Measurements from ENCODE around the gene SELENOV.
"Not testable (repeated sequence)": the region's sequence is repeated elsewhere in the genome, so short reads cannot be mapped to it uniquely, and the experiment has no call there.

SELENOV gene

DNA sequence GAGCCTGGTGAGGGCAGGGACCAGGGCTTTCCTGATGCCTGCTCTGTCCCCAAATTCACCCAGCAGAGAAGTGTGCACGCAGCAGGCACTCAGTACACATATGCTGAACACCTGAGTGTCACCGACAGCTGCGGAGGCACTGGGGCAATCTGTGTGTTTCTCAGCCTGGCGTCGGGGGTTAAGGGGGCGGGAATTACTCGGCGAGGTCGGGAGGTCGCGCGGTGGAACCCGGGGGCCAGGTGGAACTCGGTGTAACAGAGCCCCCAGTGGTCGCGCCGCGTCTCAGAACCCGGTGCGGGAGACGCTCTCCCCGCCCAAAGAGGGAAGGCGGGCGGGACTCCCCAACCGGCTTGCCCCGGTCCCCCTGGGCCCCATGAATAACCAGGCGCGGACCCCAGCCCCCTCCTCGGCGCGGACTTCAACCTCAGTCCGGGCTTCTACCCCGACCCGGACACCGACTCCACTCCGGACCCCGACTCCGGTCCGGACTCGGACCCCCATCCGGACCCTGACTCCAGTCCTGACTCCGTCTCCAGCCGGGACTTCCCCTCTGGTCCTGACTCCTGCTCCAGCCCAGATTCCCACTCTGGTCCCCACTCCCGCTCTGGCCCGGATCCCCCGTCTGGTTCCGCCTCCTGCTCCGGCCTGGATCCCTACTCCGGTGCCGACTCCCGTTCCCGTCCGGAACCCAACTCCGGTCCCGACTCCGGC is at the start of gene SELENOV:
TSS of gene SELENOV (plus strand) at position 300 of the 711 bp plus-strand sequence. CDS start at position 374, 74 bp downstream.
- DNase-seq: no peak

DNA sequence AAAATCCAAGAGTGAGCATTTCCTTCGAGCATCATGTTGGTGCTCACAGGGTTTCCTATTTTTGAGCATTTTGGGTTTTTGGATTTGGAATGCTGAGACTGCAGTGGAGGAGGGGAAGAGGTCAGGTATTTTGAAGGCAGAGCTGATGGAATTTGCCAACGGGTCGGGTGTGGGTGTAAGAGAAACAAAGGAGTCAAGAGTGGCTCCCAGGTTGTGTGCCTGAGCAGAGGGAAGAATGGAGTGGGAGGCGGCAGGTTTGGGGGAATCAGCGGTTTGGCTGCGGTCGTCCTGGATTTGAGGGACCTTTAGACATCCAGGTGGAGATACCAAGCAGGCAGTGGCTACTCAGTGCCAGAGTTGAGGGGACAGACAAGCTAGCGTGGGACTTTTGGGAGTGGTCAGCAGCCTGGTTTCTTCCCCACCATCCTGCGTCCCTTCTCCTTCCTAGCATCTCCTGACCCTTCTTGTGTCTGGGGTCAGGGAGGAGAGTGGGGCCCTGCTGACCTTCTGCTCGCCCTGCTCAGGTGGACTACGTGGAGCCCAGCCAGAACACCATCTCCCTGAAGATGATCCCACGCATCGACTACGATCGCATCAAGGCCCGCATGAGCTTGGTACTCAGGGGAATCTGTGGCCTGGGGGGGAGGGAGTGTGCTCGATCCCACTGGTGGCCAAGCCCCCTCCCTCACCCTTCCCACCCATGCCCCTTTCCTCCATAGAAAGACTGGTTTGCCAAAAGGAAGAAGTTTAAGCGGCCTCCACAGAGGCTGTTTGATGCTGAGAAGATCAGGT is 48.8 kb upstream of the SELENOV start:
- no peak for DNase-seq

- DNase-seq: no peak
These were observed 47.0 kb upstream of the SELENOV start for GRCh38 chr19:39467941-39468340.

GRCh38 chr19:39469036-39469435 is 45.9 kb upstream of the SELENOV start:
- no peak for DNase-seq

- DNase-seq: no peak
These were observed 45.4 kb upstream of the SELENOV start for GRCh38 chr19:39469567-39469966.

DNA sequence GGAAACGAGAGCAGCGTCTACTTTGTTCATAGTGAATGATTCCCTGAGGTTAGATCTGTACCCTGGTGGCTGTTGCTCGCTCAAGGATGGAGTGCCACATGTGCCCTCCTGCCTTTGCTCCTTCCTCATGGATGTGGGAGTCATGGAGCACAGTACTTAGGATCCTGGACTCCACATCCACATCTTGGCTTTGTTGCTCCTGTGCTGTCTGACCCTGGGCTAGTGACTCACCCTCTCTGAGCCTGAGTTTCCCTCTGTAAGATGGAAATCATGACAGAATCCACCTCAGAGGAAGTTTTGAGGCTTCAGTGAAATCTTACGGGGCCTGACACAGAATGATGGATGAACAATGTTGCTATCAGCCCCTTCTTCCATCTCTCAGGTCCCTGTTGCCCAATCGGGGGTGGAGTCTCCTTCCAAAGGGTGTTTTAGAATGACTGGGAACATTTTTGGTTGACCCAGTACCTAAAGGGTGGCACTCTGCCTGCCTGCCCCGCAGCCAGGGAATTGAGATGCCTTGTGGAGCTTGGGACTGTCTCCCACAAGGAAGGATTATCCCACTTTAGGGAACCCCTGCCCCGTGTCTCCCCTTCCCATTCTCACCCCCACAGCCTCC is 44.1 kb upstream of the SELENOV start:
- DNase-seq: no peak

DNA sequence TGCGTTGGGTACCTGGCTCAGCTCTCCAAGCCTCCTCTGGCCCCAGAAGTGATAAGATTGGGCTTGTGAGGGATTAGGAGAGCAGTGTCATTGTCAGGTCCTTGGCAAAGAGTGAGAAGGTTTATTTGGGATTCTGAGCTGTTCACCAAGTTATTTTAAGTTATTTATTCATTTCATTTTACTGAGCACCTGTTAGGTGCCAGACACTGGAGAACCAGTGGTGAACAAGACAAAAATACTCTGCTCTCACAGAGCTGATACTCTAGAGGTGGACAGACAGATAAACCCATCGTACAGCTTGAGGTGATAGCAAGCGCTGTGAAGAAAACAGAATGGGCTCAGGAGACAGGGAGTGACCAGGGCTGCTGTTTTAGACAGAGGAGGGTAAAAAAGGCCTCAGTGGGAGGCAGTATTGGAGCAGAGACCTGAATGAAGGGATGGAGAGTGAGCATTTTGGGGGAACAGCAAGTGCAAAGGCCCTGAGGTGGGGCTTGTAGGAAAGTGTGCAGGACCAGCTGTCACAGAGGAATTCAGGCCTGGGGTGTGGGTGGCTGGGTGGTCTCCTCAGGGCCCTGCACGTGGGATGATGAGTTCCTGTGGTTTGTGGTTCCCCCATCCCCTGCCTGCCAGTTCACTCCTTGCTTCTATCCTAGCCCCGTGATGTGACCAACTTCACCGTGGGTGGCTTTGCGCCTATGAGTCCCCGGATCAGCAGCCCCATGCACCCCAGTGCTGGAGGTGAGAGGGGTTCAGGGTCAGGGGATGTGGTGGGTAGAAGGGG is 43.0 kb upstream of the SELENOV start:
- no peak for DNase-seq

GRCh38 chr19:39472746-39473442 is 42.0 kb upstream of the SELENOV start:
- DNase-seq: no peak

DNA sequence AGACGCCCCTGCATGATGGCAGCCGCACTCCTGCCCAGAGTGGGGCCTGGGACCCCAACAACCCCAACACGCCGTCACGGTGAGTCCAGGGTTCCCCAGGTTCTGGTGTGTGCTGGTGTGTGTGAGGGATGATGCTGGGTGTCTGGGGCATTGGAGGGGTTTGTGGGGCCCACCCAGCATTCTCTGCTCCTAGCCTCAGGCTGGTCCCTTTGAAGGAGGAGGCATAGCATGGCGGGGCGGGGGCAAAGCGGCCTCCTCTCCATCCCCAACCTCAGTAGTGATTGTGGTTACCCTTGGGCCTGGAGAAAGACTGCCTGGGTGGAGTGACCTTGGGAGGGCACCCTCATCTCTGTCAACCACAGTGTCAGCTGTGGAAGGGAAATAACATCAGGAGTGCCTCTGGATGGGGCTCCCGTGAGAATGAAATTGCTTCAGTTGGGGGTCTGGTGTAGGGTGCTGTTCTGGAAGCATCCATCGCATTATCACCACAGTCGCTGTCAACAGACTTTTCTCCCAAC is 41.4 kb upstream of the SELENOV start:
- no peak for DNase-seq

- no peak for DNase-seq
These were observed 40.8 kb upstream of the SELENOV start for GRCh38 chr19:39474139-39474620.

- no peak for DNase-seq
These were observed 39.2 kb upstream of the SELENOV start for GRCh38 chr19:39475748-39476147.

DNA sequence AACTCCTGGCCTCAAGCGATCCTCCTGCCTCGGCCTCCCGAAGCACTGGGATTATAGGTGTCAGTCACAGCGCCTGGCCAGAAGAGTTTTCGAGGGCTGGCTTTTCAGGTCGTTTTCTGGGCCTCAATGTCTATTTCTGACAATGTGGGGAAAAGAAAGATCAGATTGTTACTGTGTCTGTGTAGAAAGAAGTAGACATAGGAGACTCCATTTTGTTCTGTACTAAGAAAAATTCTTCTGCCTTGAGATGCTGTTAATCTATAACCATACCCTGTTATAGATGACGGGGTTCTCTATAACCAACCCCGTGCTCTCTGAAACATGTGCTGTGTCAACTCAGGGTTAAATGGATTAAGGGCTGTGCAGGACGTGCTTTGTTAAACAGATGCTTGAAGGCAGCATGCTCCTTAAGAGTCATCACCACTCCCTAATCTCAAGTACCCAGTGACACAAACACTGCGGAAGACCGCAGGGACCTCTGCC is 35.6 kb upstream of the SELENOV start:
- not testable (repeated sequence) for DNase-seq

DNA sequence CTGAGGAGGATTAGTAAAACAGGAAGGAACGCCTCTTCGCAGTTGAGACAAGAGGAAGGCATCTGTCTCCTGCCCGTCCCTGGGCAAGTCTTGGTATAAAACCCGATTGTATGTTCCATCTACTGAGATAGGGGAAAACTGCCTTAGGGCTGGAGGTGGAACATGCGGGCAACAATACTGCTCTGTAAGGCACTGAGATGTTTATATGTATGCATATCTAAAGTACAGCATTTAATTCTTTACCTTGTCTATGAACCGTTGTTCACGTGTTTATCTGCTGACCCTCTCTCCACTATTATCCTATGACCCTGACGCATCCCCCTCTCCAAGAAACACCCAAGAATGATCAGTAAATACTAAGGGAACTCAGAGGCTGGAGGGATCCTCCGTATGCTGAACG is 35.0 kb upstream of the SELENOV start:
- DNase-seq: no peak

DNA sequence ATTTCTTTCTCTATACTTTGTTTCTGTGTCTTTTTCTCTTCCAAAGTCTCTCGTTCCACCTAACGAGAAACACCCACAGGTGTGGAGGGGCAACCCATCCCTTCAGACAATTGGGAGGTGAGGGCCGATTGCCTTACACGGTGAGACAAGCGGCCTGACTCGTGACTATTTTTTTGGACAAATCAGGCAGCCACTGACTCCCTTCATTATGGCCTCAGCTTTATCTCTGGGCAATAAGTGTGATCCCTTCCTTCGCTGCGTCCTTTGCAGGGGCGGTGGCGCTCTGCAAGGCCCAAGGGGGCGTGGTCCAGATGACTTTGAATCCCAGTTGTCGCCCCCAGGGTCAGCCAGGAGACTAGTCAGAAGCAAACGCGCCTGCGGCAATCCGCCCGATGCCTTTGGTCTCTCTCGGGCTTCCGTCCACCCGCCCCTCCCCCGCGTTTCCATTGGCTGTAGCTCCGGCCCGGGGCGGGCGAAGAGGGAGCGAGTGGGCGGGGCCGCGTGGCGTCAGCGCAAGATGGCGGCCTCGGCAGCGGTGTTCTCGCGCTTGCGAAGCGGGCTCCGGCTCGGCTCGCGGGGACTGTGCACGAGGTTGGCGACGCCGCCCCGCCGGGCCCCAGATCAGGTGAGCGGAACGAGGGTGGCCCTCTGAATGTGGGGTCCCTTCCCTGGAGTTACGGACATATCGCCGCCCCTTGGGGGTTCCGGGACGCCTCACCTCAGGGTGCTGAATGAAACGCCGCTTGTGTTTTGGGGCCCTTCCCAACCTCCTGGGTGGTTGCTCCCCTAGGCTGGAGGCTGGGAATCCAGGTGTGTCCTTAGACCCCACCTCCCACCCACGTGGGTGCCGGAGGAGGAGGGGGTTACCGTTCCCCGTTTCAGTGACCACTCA is 34.4 kb upstream of the SELENOV start, which contains the start of gene TIMM50:
TSS of gene TIMM50 (plus strand) at position 502 of the 892 bp plus-strand sequence. CDS start at position 518, 16 bp downstream.
- peak; percentile 68 for DNase-seq

DNA sequence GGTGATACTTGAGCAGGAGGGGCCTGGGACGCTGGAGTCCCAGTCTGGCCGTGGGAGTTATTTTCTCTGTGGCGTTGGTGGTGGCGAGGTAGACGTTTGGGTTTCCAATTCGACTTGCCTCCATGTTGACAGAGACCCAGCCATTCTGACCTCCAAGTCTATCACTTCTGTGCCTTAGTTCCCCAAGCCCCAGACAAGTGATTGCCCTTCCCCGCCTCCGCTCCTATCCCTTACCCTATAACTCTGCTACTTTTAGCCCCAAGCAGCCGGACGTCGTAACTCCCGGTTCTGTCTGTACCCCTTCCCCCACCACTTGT is 33.8 kb upstream of the SELENOV start:
- DNase-seq: no peak

DNA sequence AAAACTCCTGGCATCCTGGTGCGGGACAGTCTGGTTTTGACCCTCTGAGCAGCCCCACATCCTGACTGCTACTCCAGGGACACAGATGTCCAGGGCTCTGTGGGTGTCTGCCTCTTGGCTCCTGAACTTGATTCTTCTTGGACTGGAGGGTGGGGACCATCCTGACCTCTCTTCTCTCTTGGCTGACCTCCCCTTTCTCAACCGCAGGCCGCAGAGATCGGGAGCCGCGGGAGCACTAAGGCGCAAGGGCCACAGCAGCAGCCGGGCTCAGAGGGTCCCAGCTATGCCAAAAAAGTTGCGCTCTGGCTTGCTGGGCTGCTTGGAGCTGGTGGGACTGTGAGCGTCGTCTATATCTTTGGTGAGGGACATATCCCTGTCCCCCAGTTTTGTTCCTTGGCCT is 33.3 kb upstream of the SELENOV start:
- no peak for DNase-seq

GRCh38 chr19:39483141-39483540 is 31.8 kb upstream of the SELENOV start:
- DNase-seq: no peak

DNA sequence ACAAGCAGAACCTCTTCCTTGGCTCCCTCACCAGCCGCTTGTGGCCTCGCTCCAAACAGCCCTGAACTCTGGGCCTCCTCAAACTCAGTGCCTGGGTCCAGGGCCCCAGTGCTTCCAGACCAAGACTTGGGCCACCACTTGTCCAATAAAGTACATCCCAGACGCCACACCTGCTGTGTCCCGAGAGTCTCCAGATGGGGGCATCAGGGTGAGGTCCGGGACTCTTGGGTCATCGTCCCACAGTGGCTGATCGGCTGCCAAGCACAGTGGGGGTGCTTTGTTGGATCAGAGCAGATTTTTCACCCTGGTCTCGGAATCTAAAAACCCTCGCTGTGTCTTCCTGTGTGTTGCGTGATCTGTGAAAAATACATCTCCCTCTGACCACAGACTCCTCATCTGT is 25.2 kb upstream of the SELENOV start:
- no peak for DNase-seq

DNA sequence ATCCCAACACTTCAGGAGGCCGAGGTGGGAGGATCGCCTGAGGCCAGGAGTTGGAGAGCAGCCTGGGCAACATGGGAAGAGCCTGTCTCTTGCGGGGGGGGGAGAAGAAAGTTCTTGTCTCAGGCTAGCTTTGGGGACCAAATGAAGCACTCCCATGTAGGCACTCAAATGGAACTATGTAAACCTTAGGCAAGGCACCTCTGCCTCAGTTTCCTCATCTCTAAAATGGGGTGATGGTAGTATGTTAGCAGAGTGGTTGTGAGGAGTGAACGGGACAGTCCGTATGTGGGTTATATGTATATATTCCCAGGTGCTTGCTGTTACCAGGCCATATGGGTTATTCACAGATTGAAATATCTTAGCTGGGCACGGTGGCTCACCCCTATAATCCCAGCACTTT is 22.7 kb upstream of the SELENOV start:
- DNase-seq: no peak

DNA sequence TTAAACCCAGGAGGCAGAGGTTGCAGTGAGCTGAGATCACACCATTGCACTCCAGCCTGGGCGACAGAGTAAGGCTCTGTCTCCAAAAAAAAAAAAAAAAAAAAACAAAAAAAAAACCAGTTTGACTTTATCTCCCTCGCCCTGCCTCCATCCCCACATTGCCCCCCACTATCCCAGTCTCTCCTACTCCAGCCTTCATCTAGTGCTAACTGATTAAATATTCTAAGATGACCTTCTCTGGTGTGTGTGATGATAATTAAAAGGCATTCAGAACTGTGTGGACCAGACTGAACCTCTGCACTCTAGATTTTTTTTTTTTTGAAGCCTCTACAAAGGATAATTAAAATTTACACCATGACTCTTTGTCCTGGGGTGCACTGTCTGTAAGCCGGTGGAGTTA is 22.2 kb upstream of the SELENOV start:
- no peak for DNase-seq

- no peak for DNase-seq
These were observed 20.3 kb upstream of the SELENOV start for GRCh38 chr19:39494661-39495060.

Measured in NCI-H1417 treated with DMSO at 0.1 percent for 48 hours (cell line).